GM04503 (cell line): ENCODE data around the gene PRKAR2B.

ENCODE experiments used
- DNase-seq: peaks from one replicate; pipeline ENCODE4 v3.0.0-alpha.2; 2012; ENCODE audit warnings: low read depth

PRKAR2B gene

GRCh38 chr7:107044347-107045194 lies at the start of gene PRKAR2B:
PRKAR2B (plus strand) TSS chr7:107044705; CDS start chr7:107044908, 203 bp downstream.
- no peak for DNase-seq

- no peak for DNase-seq
Observed at GRCh38 chr7:106994833-106995232, 49.7 kb upstream of the PRKAR2B start.

- no peak for DNase-seq
Observed at GRCh38 chr7:106997487-106998271, 46.8 kb upstream of the PRKAR2B start.

- DNase-seq: no peak
Observed at GRCh38 chr7:106999023-106999422, 45.5 kb upstream of the PRKAR2B start.

GRCh38 chr7:107001490-107001889 lies 43.0 kb upstream of the PRKAR2B start:
- no peak for DNase-seq

GRCh38 chr7:107002126-107002525 lies 42.4 kb upstream of the PRKAR2B start:
- DNase-seq: no peak

GRCh38 chr7:107002529-107002998 lies 41.9 kb upstream of the PRKAR2B start:
- DNase-seq: no peak

GRCh38 chr7:107007007-107007891 lies 37.3 kb upstream of the PRKAR2B start:
- DNase-seq: no peak

GRCh38 chr7:107007892-107008287 lies 36.6 kb upstream of the PRKAR2B start:
- DNase-seq: no peak

- no peak for DNase-seq
Observed at GRCh38 chr7:107009846-107010203, 34.7 kb upstream of the PRKAR2B start.

GRCh38 chr7:107012691-107013090 lies 31.8 kb upstream of the PRKAR2B start:
- DNase-seq: no peak

GRCh38 chr7:107014387-107015023 lies 30.0 kb upstream of the PRKAR2B start:
- no peak for DNase-seq

GRCh38 chr7:107016312-107016711 lies 28.2 kb upstream of the PRKAR2B start:
- no peak for DNase-seq

- DNase-seq: no peak
Observed at GRCh38 chr7:107017965-107018719, 26.4 kb upstream of the PRKAR2B start.

GRCh38 chr7:107020400-107020799 lies 24.1 kb upstream of the PRKAR2B start:
- DNase-seq: no peak

GRCh38 chr7:107021600-107021999 lies 22.9 kb upstream of the PRKAR2B start:
- DNase-seq: no peak

GRCh38 chr7:107023522-107024151 lies 20.9 kb upstream of the PRKAR2B start:
- no peak for DNase-seq

- no peak for DNase-seq
Observed at GRCh38 chr7:107024906-107025305, 19.6 kb upstream of the PRKAR2B start.

- no peak for DNase-seq
Observed at GRCh38 chr7:107025449-107026103, 18.9 kb upstream of the PRKAR2B start.

- no peak for DNase-seq
Observed at GRCh38 chr7:107026166-107026565, 18.3 kb upstream of the PRKAR2B start.
